Measurements from ENCODE around the gene PKN1.
"Not testable (repeated sequence)": the region's sequence is repeated elsewhere in the genome, so short reads cannot be mapped to it uniquely, and the experiment has no call there.

Gene PKN1

GRCh38 chr19:14443632-14444216 lies 10.6 kb downstream of the PKN1 start:
- no peak overlapping the region for H3K27ac ChIP-seq (ENCODE audit: low read length)
- no CpG with 5 or more reads among the region's 14 CpGs for WGBS (ENCODE audit: insufficient coverage, insufficient read length)

GRCh38 chr19:14446336-14447036 lies 13.4 kb downstream of the PKN1 start:
- Histone ChIP-seq H3K27ac (ENCODE audit: low read length) (no peak overlapping the region), H3K9me3 (ENCODE audit: control insufficient read depth, insufficient read depth, low read length) (no peaks in the 10 kb centered on the region), H3K36me3 (ENCODE audit: control insufficient read depth, insufficient read depth, low read length) (peaks cover 40% of the 10 kb centered on the region), H3K4me3 (ENCODE audit: low read length) (no peak overlapping the region), H3K27me3 (ENCODE audit: control insufficient read depth, insufficient read depth, low read length) (no peaks in the 10 kb centered on the region), H3K4me1 (ENCODE audit: control insufficient read depth, insufficient read depth, low read length) (0 out of 2 replicates have a peak, but pooled peaks cover 1% of the 10 kb centered on the region)
- DNase-seq (ENCODE audit: low read depth, low spot score) = no peak
- WGBS (ENCODE audit: insufficient coverage, insufficient read length) = no CpG with 5 or more reads among the region's 10 CpGs

More at GRCh38 chr19:14443632-14444216, 10.6 kb downstream of the PKN1 start:
- no peak for DNase-seq (ENCODE audit: low read depth, low spot score)
- Histone ChIP-seq H3K27me3 (ENCODE audit: control insufficient read depth, insufficient read depth, low read length) (no peaks in the 10 kb centered on the region), H3K4me3 (ENCODE audit: low read length) (no peak overlapping the region), H3K36me3 (ENCODE audit: control insufficient read depth, insufficient read depth, low read length) (peaks cover 40% of the 10 kb centered on the region), H3K4me1 (ENCODE audit: control insufficient read depth, insufficient read depth, low read length) (0 out of 2 replicates have a peak, but pooled peaks cover 1% of the 10 kb centered on the region), H3K9me3 (ENCODE audit: control insufficient read depth, insufficient read depth, low read length) (no peaks in the 10 kb centered on the region)

- no CpG with 5 or more reads among the region's 6 CpGs for whole genome bisulfite sequencing (ENCODE audit: insufficient coverage, insufficient read length)
Observed at GRCh38 chr19:14449321-14449720, 16.2 kb downstream of the PKN1 start.

GRCh38 chr19:14450168-14450874 lies 17.2 kb downstream of the PKN1 start:
- no CpG with 5 or more reads among the region's 30 CpGs for WGBS (ENCODE audit: insufficient coverage, insufficient read length)
- Histone ChIP-seq H3K4me3 (ENCODE audit: low read length) (no peak overlapping the region), H3K4me1 (ENCODE audit: control insufficient read depth, insufficient read depth, low read length) (0 out of 2 replicates have a peak, but pooled peaks cover 1% of the 10 kb centered on the region), H3K27ac (ENCODE audit: low read length) (no peak overlapping the region), H3K36me3 (ENCODE audit: control insufficient read depth, insufficient read depth, low read length) (peaks cover 17% of the 10 kb centered on the region), H3K27me3 (ENCODE audit: control insufficient read depth, insufficient read depth, low read length) (no peaks in the 10 kb centered on the region), H3K9me3 (ENCODE audit: control insufficient read depth, insufficient read depth, low read length) (no peaks in the 10 kb centered on the region)
- peak; percentile 91 for DNase-seq (ENCODE audit: low read depth, low spot score)

More at GRCh38 chr19:14449321-14449720, 16.2 kb downstream of the PKN1 start:
- Histone ChIP-seq H3K9me3 (ENCODE audit: control insufficient read depth, insufficient read depth, low read length) (no peaks in the 10 kb centered on the region), H3K36me3 (ENCODE audit: control insufficient read depth, insufficient read depth, low read length) (peaks cover 21% of the 10 kb centered on the region), H3K4me3 (ENCODE audit: low read length) (no peak overlapping the region), H3K4me1 (ENCODE audit: control insufficient read depth, insufficient read depth, low read length) (0 out of 2 replicates have a peak, but pooled peaks cover 1% of the 10 kb centered on the region), H3K27ac (ENCODE audit: low read length) (no peak overlapping the region), H3K27me3 (ENCODE audit: control insufficient read depth, insufficient read depth, low read length) (no peaks in the 10 kb centered on the region)
- DNase-seq (ENCODE audit: low read depth, low spot score) = no peak

GRCh38 chr19:14450876-14451275 lies 17.8 kb downstream of the PKN1 start:
- Histone ChIP-seq H3K4me1 (ENCODE audit: control insufficient read depth, insufficient read depth, low read length) (0 out of 2 replicates have a peak, but pooled peaks cover 1% of the 10 kb centered on the region), H3K4me3 (ENCODE audit: low read length) (no peak overlapping the region), H3K27ac (ENCODE audit: low read length) (no peak overlapping the region), H3K9me3 (ENCODE audit: control insufficient read depth, insufficient read depth, low read length) (no peaks in the 10 kb centered on the region), H3K36me3 (ENCODE audit: control insufficient read depth, insufficient read depth, low read length) (peaks cover 17% of the 10 kb centered on the region), H3K27me3 (ENCODE audit: control insufficient read depth, insufficient read depth, low read length) (no peaks in the 10 kb centered on the region)
- no CpG with 5 or more reads among the region's 19 CpGs for WGBS (ENCODE audit: insufficient coverage, insufficient read length)
- DNase-seq (ENCODE audit: low read depth, low spot score) = no peak

- H3K4me1 ChIP-seq (ENCODE audit: control insufficient read depth, insufficient read depth, low read length); DNase-seq (ENCODE audit: low read depth, low spot score); H3K9me3 ChIP-seq (ENCODE audit: control insufficient read depth, insufficient read depth, low read length); H3K27me3 ChIP-seq (ENCODE audit: control insufficient read depth, insufficient read depth, low read length); H3K36me3 ChIP-seq (ENCODE audit: control insufficient read depth, insufficient read depth, low read length); H3K27ac ChIP-seq (ENCODE audit: low read length); H3K4me3 ChIP-seq (ENCODE audit: low read length): not testable (repeated sequence)
- no CpG with 5 or more reads among the region's 3 CpGs for WGBS (ENCODE audit: insufficient coverage, insufficient read length)
Observed at GRCh38 chr19:14452303-14452702, 19.2 kb downstream of the PKN1 start.

GRCh38 chr19:14459703-14460102 lies 26.6 kb downstream of the PKN1 start:
- Histone ChIP-seq H3K4me3 (ENCODE audit: low read length) (no peak overlapping the region), H3K27me3 (ENCODE audit: control insufficient read depth, insufficient read depth, low read length) (no peaks in the 10 kb centered on the region), H3K27ac (ENCODE audit: low read length) (no peak overlapping the region), H3K9me3 (ENCODE audit: control insufficient read depth, insufficient read depth, low read length) (no peaks in the 10 kb centered on the region), H3K36me3 (ENCODE audit: control insufficient read depth, insufficient read depth, low read length) (peaks cover 11% of the 10 kb centered on the region), H3K4me1 (ENCODE audit: control insufficient read depth, insufficient read depth, low read length) (no peaks in the 10 kb centered on the region)
- WGBS (ENCODE audit: insufficient coverage, insufficient read length) = no CpG with 5 or more reads among the region's 5 CpGs
- DNase-seq (ENCODE audit: low read depth, low spot score) = no peak

- no peak overlapping the region for H3K27ac ChIP-seq (ENCODE audit: low read length)
- no peak overlapping the region for H3K4me3 ChIP-seq (ENCODE audit: low read length)
- WGBS (ENCODE audit: insufficient coverage, insufficient read length) = 100% methylated on average over 1 of the region's 2 CpGs
- H3K4me1 ChIP-seq (ENCODE audit: control insufficient read depth, insufficient read depth, low read length) = no peaks in the 10 kb centered on the region
- DNase-seq (ENCODE audit: low read depth, low spot score) = no peak
- peaks cover 11% of the 10 kb centered on the region for H3K36me3 ChIP-seq (ENCODE audit: control insufficient read depth, insufficient read depth, low read length)
- H3K27me3 ChIP-seq (ENCODE audit: control insufficient read depth, insufficient read depth, low read length) = no peaks in the 10 kb centered on the region
- H3K9me3 ChIP-seq (ENCODE audit: control insufficient read depth, insufficient read depth, low read length) = no peaks in the 10 kb centered on the region
Observed at GRCh38 chr19:14460935-14461334, 27.8 kb downstream of the PKN1 start.

GRCh38 chr19:14462401-14462800 lies 29.3 kb downstream of the PKN1 start:
- DNase-seq (ENCODE audit: low read depth, low spot score); H3K4me3 ChIP-seq (ENCODE audit: low read length); H3K4me1 ChIP-seq (ENCODE audit: control insufficient read depth, insufficient read depth, low read length); H3K9me3 ChIP-seq (ENCODE audit: control insufficient read depth, insufficient read depth, low read length); H3K27me3 ChIP-seq (ENCODE audit: control insufficient read depth, insufficient read depth, low read length); H3K27ac ChIP-seq (ENCODE audit: low read length): not testable (repeated sequence)
- no CpG with 5 or more reads among the region's 7 CpGs for WGBS (ENCODE audit: insufficient coverage, insufficient read length)
- peaks cover 11% of the 10 kb centered on the region for H3K36me3 ChIP-seq (ENCODE audit: control insufficient read depth, insufficient read depth, low read length)

- peaks cover 15% of the 10 kb centered on the region for H3K36me3 ChIP-seq (ENCODE audit: control insufficient read depth, insufficient read depth, low read length)
- no peaks in the 10 kb centered on the region for H3K27me3 ChIP-seq (ENCODE audit: control insufficient read depth, insufficient read depth, low read length)
- H3K4me3 ChIP-seq (ENCODE audit: low read length) = no peak overlapping the region
- H3K4me1 ChIP-seq (ENCODE audit: control insufficient read depth, insufficient read depth, low read length) = no peaks in the 10 kb centered on the region
- DNase-seq (ENCODE audit: low read depth, low spot score) = no peak
- H3K9me3 ChIP-seq (ENCODE audit: control insufficient read depth, insufficient read depth, low read length) = no peaks in the 10 kb centered on the region
- WGBS (ENCODE audit: insufficient coverage, insufficient read length) = no CpG with 5 or more reads among the region's 21 CpGs
- H3K27ac ChIP-seq (ENCODE audit: low read length) = no peak overlapping the region
Observed at GRCh38 chr19:14463747-14464146, 30.6 kb downstream of the PKN1 start.

Measured in iPS DF 6.9 (cell line).